SJCRH30 (cell line): ENCODE results near the gene MC1R. TPM values are rescaled to one million over a fixed set of nuclear protein-coding genes. Genes with fewer than 3 reads are reported as not detected.

Source experiments
- DNase-seq, 2 experiments: peaks; one replicate each; pipeline ENCODE4 v3.0.0-alpha.2; 2015 to 2020
- H3K27ac ChIP-seq: fragments of 250-450 bp; sonication (Bioruptor Pico); 2 replicates; pipeline ENCODE4 v1.5.1; 2020; ENCODE audit warnings: mild to moderate bottlenecking, moderate library complexity
- H3K27me3 ChIP-seq: fragments of 250-450 bp; sonication (Bioruptor Pico); 2 replicates; pipeline ENCODE4 v1.5.1; 2020; ENCODE audit warnings: mild to moderate bottlenecking, moderate library complexity
- H3K36me3 ChIP-seq: fragments of 250-450 bp; sonication (Bioruptor Pico); 2 replicates; pipeline ENCODE4 v1.5.1; 2020; ENCODE audit warnings: mild to moderate bottlenecking, moderate library complexity
- H3K4me1 ChIP-seq: fragments of 250-450 bp; sonication (Bioruptor Pico); 2 replicates; pipeline ENCODE4 v1.5.1; 2020; ENCODE audit warnings: mild to moderate bottlenecking, moderate library complexity
- H3K4me3 ChIP-seq: fragments of 250-450 bp; sonication (Bioruptor Pico); 2 replicates; pipeline ENCODE4 v1.5.1; 2020; ENCODE audit warnings: mild to moderate bottlenecking, moderate library complexity
- H3K9me3 ChIP-seq: fragments of 250-450 bp; sonication (Bioruptor Pico); replicated peaks from 2 replicates; pipeline ENCODE4 v1.5.1; 2020; ENCODE audit warnings: mild to moderate bottlenecking, moderate library complexity
- total RNA-seq: library from RNA; depleted of rRNA; stranded (reverse); fragments of >200 nt; shearing (Covaris generic); gene quantifications from 2 replicates; pipeline ENCODE4 v1.2.3, GENCODE V29; 2014

MC1R gene
- total RNA-seq, 1 experiment from 2014 or later, result 1.7 TPM

- Histone ChIP-seq H3K4me3 (peak overlapping the region; percentile 51), H3K4me1 (peaks cover 10% of the 10 kb centered on the region; the same call in 1 of the 2 replicates), H3K27me3 (no peaks in the 10 kb centered on the region), H3K9me3 (no peaks in the 10 kb centered on the region), H3K27ac (peak overlapping the region; percentile 2; the same call in 1 of the 2 replicates), H3K36me3 (no peaks in the 10 kb centered on the region)
- DNase-seq, result peak; percentile 78 to 80
Measured at GRCh38 chr16:89917773-89918452, 749 bp upstream of the MC1R start.

- no peak for DNase-seq
- Histone ChIP-seq H3K4me1 (peaks cover 20% of the 10 kb centered on the region; the same call in 1 of the 2 replicates), H3K9me3 (no peaks in the 10 kb centered on the region), H3K4me3 (no peak overlapping the region), H3K27me3 (no peaks in the 10 kb centered on the region), H3K27ac (no peak overlapping the region), H3K36me3 (no peaks in the 10 kb centered on the region)
Measured at GRCh38 chr16:89919535-89920406, 1.1 kb downstream of the MC1R start.

GRCh38 chr16:89920723-89921122 is 2.1 kb downstream of the MC1R start:
- no peaks in the 10 kb centered on the region for H3K9me3 ChIP-seq
- no peak overlapping the region for H3K27ac ChIP-seq
- H3K27me3 ChIP-seq, result no peaks in the 10 kb centered on the region

GRCh38 chr16:89921131-89921701 is 2.6 kb downstream of the MC1R start:
- peaks cover 25% of the 10 kb centered on the region; the same call in 1 of the 2 replicates for H3K4me1 ChIP-seq
- H3K36me3 ChIP-seq, result no peaks in the 10 kb centered on the region
- peak overlapping the region; percentile 73 for H3K4me3 ChIP-seq
- no peaks in the 10 kb centered on the region for H3K9me3 ChIP-seq
- no peak overlapping the region; the same call in 1 of the 2 replicates for H3K27ac ChIP-seq
- no peaks in the 10 kb centered on the region for H3K27me3 ChIP-seq
- DNase-seq, result peak; percentile 20 to 39

More at GRCh38 chr16:89920723-89921122, 2.1 kb downstream of the MC1R start:
- Histone ChIP-seq H3K4me1 (peaks cover 25% of the 10 kb centered on the region; the same call in 1 of the 2 replicates), H3K4me3 (no peak overlapping the region), H3K36me3 (no peaks in the 10 kb centered on the region)
- DNase-seq, result no peak

GRCh38 chr16:89921702-89922476 is 3.2 kb downstream of the MC1R start:
- Histone ChIP-seq H3K4me3 (peak overlapping the region; percentile 73), H3K9me3 (no peaks in the 10 kb centered on the region), H3K27me3 (no peaks in the 10 kb centered on the region), H3K27ac (peak overlapping the region; percentile 64), H3K4me1 (peaks cover 25% of the 10 kb centered on the region; the same call in 1 of the 2 replicates), H3K36me3 (no peaks in the 10 kb centered on the region)
- peak; percentile 84 to 88 for DNase-seq

- peak overlapping the region; percentile 64 for H3K27ac ChIP-seq
- no peaks in the 10 kb centered on the region for H3K9me3 ChIP-seq
- H3K4me3 ChIP-seq, result peak overlapping the region; percentile 73
- peak; percentile 65 to 78 for DNase-seq
- H3K36me3 ChIP-seq, result no peaks in the 10 kb centered on the region
- peaks cover 25% of the 10 kb centered on the region; the same call in 1 of the 2 replicates for H3K4me1 ChIP-seq
- H3K27me3 ChIP-seq, result no peaks in the 10 kb centered on the region
Measured at GRCh38 chr16:89922477-89922883, 3.8 kb downstream of the MC1R start.

GRCh38 chr16:89922884-89923639 is 4.4 kb downstream of the MC1R start, which contains the start of gene TUBB3:
TUBB3 (plus strand) TSS chr16:89923342; CDS start chr16:89923402, 60 bp downstream.
- peaks cover 25% of the 10 kb centered on the region; the same call in 1 of the 2 replicates for H3K4me1 ChIP-seq
- no peaks in the 10 kb centered on the region for H3K9me3 ChIP-seq
- H3K27me3 ChIP-seq, result no peaks in the 10 kb centered on the region
- H3K4me3 ChIP-seq, result peak within 1 kb of the TSS; percentile 73
- H3K36me3 ChIP-seq, result no peaks in the 10 kb centered on the region
- DNase-seq, result peak; percentile 76 to 80
- H3K27ac ChIP-seq, result peak within 1 kb of the TSS; percentile 64

- no peaks in the 10 kb centered on the region for H3K27me3 ChIP-seq
- no peak overlapping the region for H3K27ac ChIP-seq
- peak overlapping the region; percentile 73 for H3K4me3 ChIP-seq
- DNase-seq, result peak; percentile 32 to 37
- peaks cover 25% of the 10 kb centered on the region; the same call in 1 of the 2 replicates for H3K4me1 ChIP-seq
- H3K36me3 ChIP-seq, result no peaks in the 10 kb centered on the region
- H3K9me3 ChIP-seq, result no peaks in the 10 kb centered on the region
Measured at GRCh38 chr16:89923640-89924296, 5.1 kb downstream of the MC1R start.

- peak; percentile 87 to 89 for DNase-seq
- peaks cover 25% of the 10 kb centered on the region; the same call in 1 of the 2 replicates for H3K4me1 ChIP-seq
- H3K9me3 ChIP-seq, result no peaks in the 10 kb centered on the region
- no peak overlapping the region for H3K27ac ChIP-seq
- peak overlapping the region; percentile 73 for H3K4me3 ChIP-seq
- no peaks in the 10 kb centered on the region for H3K27me3 ChIP-seq
- H3K36me3 ChIP-seq, result no peaks in the 10 kb centered on the region
Measured at GRCh38 chr16:89924297-89924924, 5.7 kb downstream of the MC1R start.

- no peaks in the 10 kb centered on the region for H3K9me3 ChIP-seq
- no peak for DNase-seq
- no peaks in the 10 kb centered on the region for H3K36me3 ChIP-seq
- no peak overlapping the region for H3K27ac ChIP-seq
- no peaks in the 10 kb centered on the region for H3K27me3 ChIP-seq
- H3K4me1 ChIP-seq, result peaks cover 25% of the 10 kb centered on the region; the same call in 1 of the 2 replicates
- H3K4me3 ChIP-seq, result no peak overlapping the region
Measured at GRCh38 chr16:89924925-89925307, 6.3 kb downstream of the MC1R start.

GRCh38 chr16:89925596-89926079 is 7.0 kb downstream of the MC1R start:
- Histone ChIP-seq H3K27me3 (no peaks in the 10 kb centered on the region), H3K9me3 (no peaks in the 10 kb centered on the region), H3K4me3 (peak overlapping the region; percentile 60), H3K27ac (no peak overlapping the region), H3K36me3 (no peaks in the 10 kb centered on the region), H3K4me1 (peaks cover 25% of the 10 kb centered on the region; the same call in 1 of the 2 replicates)
- DNase-seq, result no peak

GRCh38 chr16:89931305-89931896 is 12.7 kb downstream of the MC1R start:
- no peaks in the 10 kb centered on the region for H3K27me3 ChIP-seq
- DNase-seq, result no peak
- no peaks in the 10 kb centered on the region for H3K36me3 ChIP-seq
- H3K27ac ChIP-seq, result no peak overlapping the region
- H3K4me1 ChIP-seq, result no peaks in the 10 kb centered on the region
- no peak overlapping the region for H3K4me3 ChIP-seq
- no peaks in the 10 kb centered on the region for H3K9me3 ChIP-seq
